Fibroblast of lung (primary cell): ENCODE data around the gene FHOD3. TPM values are rescaled to one million over a fixed set of nuclear protein-coding genes. Genes with fewer than 3 reads are reported as not detected.

ENCODE experiments used
- DNase-seq, 2 donors: peaks; one replicate each; pipeline versions ENCODE4 v3.0.0 to v3.0.0-alpha.2; 2010; ENCODE audit warnings: low read depth in 2 of 2
- H2AFZ ChIP-seq: 2 replicates; pipeline ENCODE4 v1.5.1; 2012; ENCODE audit warnings: low read length, control low read depth, inconsistent platforms
- H3K27ac ChIP-seq: 2 replicates; pipeline ENCODE4 v1.5.1; 2011; ENCODE audit warnings: low read length, control low read depth; ENCODE audit not compliant: insufficient read depth
- H3K27me3 ChIP-seq: 2 replicates; pipeline ENCODE4 v1.5.1; 2011; ENCODE audit warnings: mild to moderate bottlenecking, low read length; ENCODE audit not compliant: control insufficient read depth, insufficient read depth
- H3K36me3 ChIP-seq: 2 replicates; pipeline ENCODE4 v1.5.1; 2011; ENCODE audit warnings: low read length; ENCODE audit not compliant: control insufficient read depth, insufficient read depth
- H3K4me1 ChIP-seq: 2 replicates; pipeline ENCODE4 v1.5.1; 2011; ENCODE audit warnings: low read length; ENCODE audit not compliant: control insufficient read depth, insufficient read depth; ENCODE audit errors: extremely low read depth
- H3K4me2 ChIP-seq: 2 replicates; pipeline ENCODE4 v1.5.1; 2011; ENCODE audit warnings: low read length, control low read depth; ENCODE audit not compliant: insufficient read depth; ENCODE audit errors: extremely low read depth
- H3K4me3 ChIP-seq, 4 experiments: fragments of 200-600 bp in 1 of 4; sonication (generic) in 1 of 4; replicated peaks in 1 of 4; 2 replicates each; pipeline ENCODE4 v1.5.1; 2011 to 2016; ENCODE audit warnings: low read length in 4 of 4, low read depth in 3 of 4, mild to moderate bottlenecking in 3 of 4, control low read depth in 2 of 4, inconsistent platforms in 1 of 4, mixed read lengths in 1 of 4; ENCODE audit not compliant: insufficient read depth in 1 of 4; ENCODE audit errors: control extremely low read depth in 1 of 4
- H3K79me2 ChIP-seq: 2 replicates; pipeline ENCODE4 v1.5.1; 2012; ENCODE audit warnings: mild to moderate bottlenecking, low read length, inconsistent platforms; ENCODE audit not compliant: control insufficient read depth, insufficient read depth
- H3K9ac ChIP-seq: 2 replicates; pipeline ENCODE4 v1.5.1; 2011; ENCODE audit warnings: mild to moderate bottlenecking, low read length, control low read depth; ENCODE audit not compliant: insufficient read depth
- H3K9me3 ChIP-seq: 2 replicates; pipeline ENCODE4 v1.5.1; 2012; ENCODE audit warnings: low read depth, low read length; ENCODE audit not compliant: control insufficient read depth, insufficient read depth
- H4K20me1 ChIP-seq: 2 replicates; pipeline ENCODE4 v1.5.1; 2011; ENCODE audit warnings: low read length; ENCODE audit not compliant: control insufficient read depth, insufficient read depth; ENCODE audit errors: extremely low read depth
- CTCF ChIP-seq, 2 donors: IDR thresholded peaks in 1 of 2; conservative IDR thresholded peaks in 1 of 2; 1 replicate in 1 of 2; 2 replicates in 1 of 2; pipeline ENCODE4 v1.5.1; 2011 to 2012; ENCODE audit warnings: low read length in 2 of 2, control low read depth in 1 of 2, inconsistent platforms in 1 of 2, low read depth in 1 of 2, mild to moderate bottlenecking in 1 of 2
- EZH2 ChIP-seq: IDR thresholded peaks from 2 replicates; pipeline ENCODE4 v1.5.1; 2012; ENCODE audit warnings: low read length, control low read depth, mild to moderate bottlenecking; ENCODE audit errors: missing control alignments
- polyA plus RNA-seq, 2 donors: library from polyadenylated mRNA; depleted of rRNA in 1 of 2; stranded (reverse) in 1 of 2; unstranded in 1 of 2; fragments of >200 nt; gene quantifications; 2 replicates each; pipeline ENCODE4 v1.2.1, GENCODE V29; 2011 to 2012; ENCODE audit warnings: missing spikeins in 1 of 2
- total RNA-seq: library from RNA; depleted of rRNA; stranded (reverse); fragments of >200 nt; gene quantifications from 2 replicates; pipeline ENCODE4 v1.2.1, GENCODE V29; 2014

The FHOD3 gene
- total and polyA plus RNA-seq, 2 donors (not counting 1 experiment from before 2014, with no cell fraction given), result 16.1 to 28.2 TPM

- H3K4me3 ChIP-seq, result no peak overlapping the region
- no peaks in the 10 kb centered on the region for H3K27me3 ChIP-seq
- no peak overlapping the region for H3K9ac ChIP-seq
- no peaks in the 10 kb centered on the region for H4K20me1 ChIP-seq
- H3K36me3 ChIP-seq, result no peaks in the 10 kb centered on the region
- TF ChIP-seq EZH2 (no peak), CTCF (conservative IDR thresholded peaks at IDR 0.05 in 1 of 2, IDR thresholded peaks at IDR 0.05 in 1 of 2; ENCODE audit: low read depth in 1 of 2, low read length in 2 of 2) (no peak)
- no peaks in the 10 kb centered on the region for H3K9me3 ChIP-seq
- H3K79me2 ChIP-seq, result no peaks in the 10 kb centered on the region
- DNase-seq, result no peak
- H3K4me1 ChIP-seq, result no peaks in the 10 kb centered on the region
- no peak overlapping the region for H2AFZ ChIP-seq
- no peak overlapping the region for H3K27ac ChIP-seq
- H3K4me2 ChIP-seq, result no peak overlapping the region
Observed at GRCh38 chr18:36484591-36484990, 187.1 kb downstream of the FHOD3 start.

DNA sequence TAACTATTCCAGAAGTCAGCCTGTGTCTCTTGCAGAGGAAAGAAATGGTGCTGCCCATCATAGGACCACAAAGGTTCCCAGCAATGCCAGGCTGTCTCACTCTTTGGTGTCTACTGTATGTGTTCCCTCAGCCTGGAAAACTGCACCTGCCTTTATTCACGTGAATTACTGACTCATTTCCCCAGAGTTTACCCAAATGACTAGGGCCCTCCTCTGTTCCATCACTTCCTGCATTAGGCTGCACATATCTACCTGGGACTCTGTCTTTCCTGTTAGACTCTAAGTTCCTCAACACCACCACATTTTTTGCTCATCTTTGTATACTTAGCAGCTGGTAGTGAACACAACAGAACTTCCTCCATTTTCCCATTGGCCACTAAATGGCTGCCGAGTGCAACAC, 188.3 kb downstream of the FHOD3 start:
- no peaks in the 10 kb centered on the region for H3K9me3 ChIP-seq
- H3K9ac ChIP-seq, result no peak overlapping the region
- H3K4me2 ChIP-seq, result no peak overlapping the region
- no peaks in the 10 kb centered on the region for H3K4me1 ChIP-seq
- no peaks in the 10 kb centered on the region for H3K79me2 ChIP-seq
- DNase-seq, result no peak
- TF ChIP-seq EZH2 (no peak), CTCF (conservative IDR thresholded peaks at IDR 0.05 in 1 of 2, IDR thresholded peaks at IDR 0.05 in 1 of 2; ENCODE audit: low read depth in 1 of 2, low read length in 2 of 2) (no peak)
- H3K36me3 ChIP-seq, result no peaks in the 10 kb centered on the region
- no peak overlapping the region for H2AFZ ChIP-seq
- H4K20me1 ChIP-seq, result no peaks in the 10 kb centered on the region
- no peaks in the 10 kb centered on the region for H3K27me3 ChIP-seq
- no peak overlapping the region for H3K27ac ChIP-seq
- H3K4me3 ChIP-seq, result no peak overlapping the region

DNA sequence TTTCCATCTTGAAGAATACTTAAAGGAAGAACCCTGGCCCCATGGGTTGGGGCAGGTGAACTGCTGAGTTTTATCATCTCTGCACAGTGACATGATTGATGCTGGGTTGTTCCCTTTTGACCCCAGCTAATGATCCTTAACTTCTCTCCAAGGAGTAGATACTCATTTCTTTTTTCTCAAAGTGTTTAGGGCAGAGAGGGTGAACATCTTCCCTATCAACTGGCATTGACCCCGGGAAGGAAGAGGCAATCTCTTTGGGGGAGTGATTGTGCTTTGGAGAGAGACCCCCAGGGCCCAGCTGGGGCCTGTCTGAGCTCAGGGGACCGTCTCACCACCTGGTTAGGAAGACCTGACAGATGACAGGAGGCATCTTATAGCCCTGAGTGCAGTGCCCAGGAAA, 190.6 kb downstream of the FHOD3 start:
- no peak overlapping the region for H3K4me3 ChIP-seq
- no peaks in the 10 kb centered on the region for H4K20me1 ChIP-seq
- no peak overlapping the region for H3K4me2 ChIP-seq
- no peaks in the 10 kb centered on the region for H3K27me3 ChIP-seq
- no peak overlapping the region for H2AFZ ChIP-seq
- no peak for TF ChIP-seq EZH2
- no peak for TF ChIP-seq CTCF (conservative IDR thresholded peaks at IDR 0.05 in 1 of 2, IDR thresholded peaks at IDR 0.05 in 1 of 2; ENCODE audit: low read depth in 1 of 2, low read length in 2 of 2)
- H3K79me2 ChIP-seq, result no peaks in the 10 kb centered on the region
- H3K27ac ChIP-seq, result no peak overlapping the region
- H3K9ac ChIP-seq, result no peak overlapping the region
- DNase-seq, result no peak
- H3K9me3 ChIP-seq, result no peaks in the 10 kb centered on the region
- no peaks in the 10 kb centered on the region for H3K4me1 ChIP-seq
- no peaks in the 10 kb centered on the region for H3K36me3 ChIP-seq
